GM23248 (cell line): ENCODE measurements around the gene VPS51. TPM values are rescaled to one million over a fixed set of nuclear protein-coding genes. Genes with fewer than 3 reads are reported as not detected.

Experiments used
- DNase-seq: peaks from one replicate; pipeline ENCODE4 v3.0.0-alpha.2; 2015
- H2AFZ ChIP-seq: fragments of 200-600 bp; sonication (generic); 2 replicates; pipeline ENCODE4 v1.6.1; 2016; ENCODE audit warnings: antibody characterized with exemption
- H3F3A ChIP-seq: fragments of 200-600 bp; sonication (generic); 2 replicates; pipeline ENCODE4 v1.6.1; 2016; ENCODE audit warnings: mild to moderate bottlenecking, antibody characterized with exemption, mixed run types; ENCODE audit not compliant: insufficient read depth
- H3K27ac ChIP-seq: fragments of 200-600 bp; sonication (generic); 2 replicates; pipeline ENCODE4 v1.5.1; 2016; ENCODE audit warnings: mild to moderate bottlenecking
- H3K27me3 ChIP-seq: fragments of 200-600 bp; sonication (generic); replicated peaks from 2 replicates; pipeline ENCODE4 v1.6.1; 2016; ENCODE audit warnings: mild to moderate bottlenecking; ENCODE audit not compliant: insufficient read depth
- H3K36me3 ChIP-seq: fragments of 200-600 bp; sonication (generic); 2 replicates; pipeline ENCODE4 v1.6.1; 2016; ENCODE audit warnings: low read depth, mild to moderate bottlenecking
- H3K4me1 ChIP-seq: fragments of 200-600 bp; sonication (generic); 2 replicates; pipeline ENCODE4 v1.6.1; 2016; ENCODE audit warnings: mild to moderate bottlenecking; ENCODE audit not compliant: insufficient read depth
- H3K4me2 ChIP-seq: fragments of 200-600 bp; sonication (generic); one replicate; pipeline ENCODE4 v1.6.1; 2016; ENCODE audit warnings: mild to moderate bottlenecking; ENCODE audit not compliant: unreplicated experiment
- H3K4me3 ChIP-seq: fragments of 200-600 bp; sonication (generic); 2 replicates; pipeline ENCODE4 v1.5.1; 2016; ENCODE audit warnings: mild to moderate bottlenecking
- H3K79me2 ChIP-seq: fragments of 200-600 bp; sonication (generic); 2 replicates; pipeline ENCODE4 v1.6.1; 2016; ENCODE audit warnings: mild to moderate bottlenecking; ENCODE audit not compliant: insufficient read depth
- H3K9ac ChIP-seq: fragments of 200-600 bp; sonication (generic); 2 replicates; pipeline ENCODE4 v1.6.1; 2016; ENCODE audit warnings: mild to moderate bottlenecking
- H3K9me2 ChIP-seq: fragments of 200-600 bp; sonication (generic); 2 replicates; pipeline ENCODE4 v1.6.1; 2016; ENCODE audit warnings: mixed run types, mild to moderate bottlenecking, moderate library complexity; ENCODE audit not compliant: insufficient read depth
- H3K9me3 ChIP-seq: fragments of 200-600 bp; sonication (generic); one replicate; pipeline ENCODE4 v1.6.1; 2017; ENCODE audit warnings: low read depth
- H4K20me1 ChIP-seq: fragments of 200-600 bp; sonication (generic); 2 replicates; pipeline ENCODE4 v1.6.0; 2016; ENCODE audit not compliant: insufficient read depth
- EZH2 ChIP-seq: fragments of 200-600 bp; sonication (generic); IDR thresholded peaks from 2 replicates; pipeline ENCODE4 v1.6.1; 2018; ENCODE audit warnings: antibody characterized with exemption, mild to moderate bottlenecking; ENCODE audit not compliant: insufficient read depth, poor library complexity, severe bottlenecking
- EZH2phosphoT487 ChIP-seq: fragments of 200-600 bp; sonication (generic); IDR thresholded peaks from 2 replicates; pipeline ENCODE4 v1.6.1; 2018; ENCODE audit warnings: antibody characterized with exemption, moderate library complexity, mild to moderate bottlenecking, low read depth; ENCODE audit not compliant: insufficient read depth
- WGBS, 2 experiments: methylation state at CpG; one replicate each; pipeline ENCODE4 v1.1.6; 2015 to 2017; ENCODE audit warnings: low lambda C conversion rate in 2 of 2, low coverage in 1 of 2; ENCODE audit errors: missing lambda C conversion rate in 2 of 2; 5-methylcytosine and 5-hydroxymethylcytosine counted together
- in situ Hi-C: fragments of 300-500 bp; cut with MboI; formaldehyde crosslinking; loops from 2 replicates; pipeline ENCODE4 v1.15.0; 2020
- polyA plus RNA-seq: library from polyadenylated mRNA; unstranded; fragments of >200 nt; fragmentation: Nextera tagmentation; extraction: Ambion mirVana; gene quantifications from 2 replicates; pipeline ENCODE4 v1.2.1, GENCODE V29; 2016
- total RNA-seq: library from RNA; depleted of rRNA; stranded (reverse); fragments of >200 nt; shearing (Covaris generic); gene quantifications from 2 replicates; pipeline ENCODE4 v1.2.3, GENCODE V29; 2014

VPS51 gene
- total and polyA plus RNA-seq, 2 experiments from 2014 or later: 30.7 to 339 TPM

- Histone ChIP-seq H3K9me3 (no peaks in the 10 kb centered on the region), H3K27me3 (no peaks in the 10 kb centered on the region), H3K4me2 (peak within 1 kb of the TSS; percentile 97), H4K20me1 (no peaks in the 10 kb centered on the region), H3K79me2 (peaks cover 14% of the 10 kb centered on the region), H3K9me2 (no peaks in the 10 kb centered on the region), H3K4me1 (peaks cover 17% of the 10 kb centered on the region; the same call in 1 of the 2 replicates), H3K36me3 (no peaks in the 10 kb centered on the region), H3K27ac (no peak within 1 kb of the TSS), H3K4me3 (peak within 1 kb of the TSS; percentile 71), H3F3A (0 out of 2 replicates have a peak, but pooled peaks cover 6% of the 10 kb centered on the region), H2AFZ (peak within 1 kb of the TSS; percentile 26; the same call in 1 of the 2 replicates), H3K9ac (peak within 1 kb of the TSS; percentile 50)
- DNase-seq: peak; percentile 95
- TF ChIP-seq EZH2 (no peak), EZH2phosphoT487 (no peak)
- in situ Hi-C loops: no loop called here
- 1 to 2% methylated on average over 37 to 49 of the region's 64 CpGs for WGBS, 2 experiments
These were observed 15.9 kb downstream of the VPS51 start, which contains the start of gene TM7SF2 for GRCh38 chr11:65111744-65112545. Gene TM7SF2, plus strand, starts transcription at chr11:65111872. Its CDS starts 144 bp downstream, at chr11:65112016.

- H3K79me2 ChIP-seq: peaks cover 14% of the 10 kb centered on the region
- 0 out of 2 replicates have a peak, but pooled peaks cover 6% of the 10 kb centered on the region for H3F3A ChIP-seq
- H3K4me3 ChIP-seq: peak overlapping the region; percentile 71
- H3K4me2 ChIP-seq: peak overlapping the region; percentile 97
- no peaks in the 10 kb centered on the region for H3K27me3 ChIP-seq
- in situ Hi-C loops: no loop called here
- no peaks in the 10 kb centered on the region for H3K9me2 ChIP-seq
- peaks cover 17% of the 10 kb centered on the region; the same call in 1 of the 2 replicates for H3K4me1 ChIP-seq
- no peaks in the 10 kb centered on the region for H3K9me3 ChIP-seq
- WGBS, 2 experiments: 2 to 4% methylated on average over 40 to 48 of the region's 57 CpGs
- H3K36me3 ChIP-seq: no peaks in the 10 kb centered on the region
- H4K20me1 ChIP-seq: no peaks in the 10 kb centered on the region
- H3K9ac ChIP-seq: peak overlapping the region; percentile 24; the same call in 1 of the 2 replicates
- TF ChIP-seq EZH2 (no peak), EZH2phosphoT487 (no peak)
- H3K27ac ChIP-seq: no peak overlapping the region
- H2AFZ ChIP-seq: peak overlapping the region; percentile 26; the same call in 1 of the 2 replicates
- DNase-seq: peak; percentile 73
These were observed 16.7 kb downstream of the VPS51 start for GRCh38 chr11:65112546-65113360.

GRCh38 chr11:65113361-65113756 is 17.3 kb downstream of the VPS51 start:
- Histone ChIP-seq H3F3A (peaks cover 12% of the 10 kb centered on the region), H3K9ac (no peak overlapping the region), H3K4me2 (peak overlapping the region; percentile 41), H3K4me3 (0 out of 2 replicates have a peak overlapping the region, but pooled peaks have one; percentile 71), H3K9me2 (no peaks in the 10 kb centered on the region), H2AFZ (peak overlapping the region; percentile 26; the same call in 1 of the 2 replicates), H3K36me3 (0 out of 2 replicates have a peak, but pooled peaks cover 2% of the 10 kb centered on the region), H3K79me2 (peaks cover 14% of the 10 kb centered on the region), H3K27me3 (no peaks in the 10 kb centered on the region), H4K20me1 (no peaks in the 10 kb centered on the region), H3K9me3 (no peaks in the 10 kb centered on the region), H3K4me1 (peaks cover 17% of the 10 kb centered on the region; the same call in 1 of the 2 replicates), H3K27ac (no peak overlapping the region)
- TF ChIP-seq EZH2phosphoT487 (no peak), EZH2 (no peak)
- peak; percentile 26 for DNase-seq
- in situ Hi-C loops: no loop called here
- WGBS, 2 experiments: 10 to 19% methylated on average over 14 of the region's 14 CpGs

DNA sequence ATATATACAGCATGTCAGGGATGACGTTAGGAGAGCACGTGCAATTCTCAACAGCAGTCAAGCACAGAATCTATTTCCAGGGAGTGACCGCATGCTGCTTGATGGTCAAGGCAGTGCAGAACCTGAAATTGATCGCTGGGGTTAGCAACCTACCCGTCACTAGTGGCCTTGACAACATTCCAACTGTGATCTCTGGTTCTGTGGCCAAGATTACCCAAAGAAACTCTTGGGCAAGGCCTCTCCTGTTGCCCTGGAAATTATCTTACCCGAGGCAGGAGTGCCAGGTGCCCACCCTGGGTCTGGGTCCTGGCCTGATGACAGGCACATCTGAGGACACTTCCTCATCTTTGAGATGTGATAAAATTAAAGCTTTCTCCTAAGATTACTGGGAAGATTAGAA is 17.8 kb downstream of the VPS51 start:
- Histone ChIP-seq H3K9me2 (no peaks in the 10 kb centered on the region), H3K4me1 (peaks cover 17% of the 10 kb centered on the region; the same call in 1 of the 2 replicates), H3K4me3 (no peak overlapping the region), H3F3A (peaks cover 17% of the 10 kb centered on the region), H3K9me3 (no peaks in the 10 kb centered on the region), H3K79me2 (peaks cover 18% of the 10 kb centered on the region), H4K20me1 (no peaks in the 10 kb centered on the region), H3K36me3 (0 out of 2 replicates have a peak, but pooled peaks cover 7% of the 10 kb centered on the region), H3K9ac (no peak overlapping the region), H3K27ac (no peak overlapping the region), H2AFZ (no peak overlapping the region), H3K27me3 (no peaks in the 10 kb centered on the region), H3K4me2 (no peak overlapping the region)
- no peak for DNase-seq
- in situ Hi-C loops: no loop called here
- 53 to 64% methylated on average over 6 of the region's 6 CpGs for WGBS, 2 experiments
- no peak for TF ChIP-seq EZH2
